ENCODE data around the gene C19orf38.

DNA sequence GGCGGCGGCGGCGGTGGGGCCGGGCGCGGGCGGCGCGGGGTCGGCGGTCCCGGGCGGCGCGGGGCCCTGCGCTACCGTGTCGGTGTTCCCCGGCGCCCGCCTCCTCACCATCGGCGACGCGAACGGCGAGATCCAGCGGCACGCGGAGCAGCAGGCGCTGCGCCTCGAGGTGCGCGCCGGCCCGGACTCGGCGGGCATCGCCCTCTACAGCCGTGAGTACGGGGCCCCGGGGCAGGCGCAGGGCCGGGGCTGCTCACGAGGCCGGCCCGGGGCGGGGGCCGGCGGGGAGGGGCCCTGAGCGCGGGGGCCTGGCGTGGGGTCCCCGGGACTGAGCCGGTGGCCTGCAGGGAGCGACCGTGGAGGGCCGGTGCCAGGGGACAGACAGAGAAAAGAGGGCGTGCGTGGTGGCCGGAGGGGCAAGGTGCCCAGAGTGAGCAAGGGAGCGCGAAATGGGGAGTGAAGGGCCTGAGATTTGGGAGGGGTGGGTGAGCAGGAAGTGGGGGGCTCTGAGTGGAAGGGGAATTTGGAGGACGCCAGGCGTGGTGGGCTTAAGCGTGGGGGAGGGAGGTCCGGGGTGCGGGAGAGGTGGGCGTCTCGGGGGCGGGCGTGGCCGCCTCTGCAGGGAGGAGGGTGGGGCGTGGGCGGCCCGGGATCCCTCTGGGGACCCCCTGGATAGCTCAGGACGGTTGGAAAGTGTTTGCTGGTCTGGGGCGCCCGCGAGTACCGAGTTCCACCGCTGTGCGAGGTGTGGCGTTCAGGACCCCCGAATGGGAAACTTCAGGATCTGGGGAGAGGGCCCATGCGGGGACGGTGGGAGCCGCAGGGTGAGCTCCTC, 23.7 kb downstream of the C19orf38 start:
- TF ChIP-seq, protein P1, sequence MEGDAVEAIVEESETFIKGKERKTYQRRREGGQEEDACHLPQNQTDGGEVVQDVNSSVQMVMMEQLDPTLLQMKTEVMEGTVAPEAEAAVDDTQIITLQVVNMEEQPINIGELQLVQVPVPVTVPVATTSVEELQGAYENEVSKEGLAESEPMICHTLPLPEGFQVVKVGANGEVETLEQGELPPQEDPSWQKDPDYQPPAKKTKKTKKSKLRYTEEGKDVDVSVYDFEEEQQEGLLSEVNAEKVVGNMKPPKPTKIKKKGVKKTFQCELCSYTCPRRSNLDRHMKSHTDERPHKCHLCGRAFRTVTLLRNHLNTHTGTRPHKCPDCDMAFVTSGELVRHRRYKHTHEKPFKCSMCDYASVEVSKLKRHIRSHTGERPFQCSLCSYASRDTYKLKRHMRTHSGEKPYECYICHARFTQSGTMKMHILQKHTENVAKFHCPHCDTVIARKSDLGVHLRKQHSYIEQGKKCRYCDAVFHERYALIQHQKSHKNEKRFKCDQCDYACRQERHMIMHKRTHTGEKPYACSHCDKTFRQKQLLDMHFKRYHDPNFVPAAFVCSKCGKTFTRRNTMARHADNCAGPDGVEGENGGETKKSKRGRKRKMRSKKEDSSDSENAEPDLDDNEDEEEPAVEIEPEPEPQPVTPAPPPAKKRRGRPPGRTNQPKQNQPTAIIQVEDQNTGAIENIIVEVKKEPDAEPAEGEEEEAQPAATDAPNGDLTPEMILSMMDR (IDR thresholded peaks at IDR 0.05) = no peak
- no peak for TF ChIP-seq POLR2A (IDR thresholded peaks at IDR 0.05)

Measured in lower leg skin (tissue), 3 donors.